Suppressor macrophage treated with lipopolysaccharide for 1 hour (primary cell): ENCODE measurements around the gene FAM110D.
A peak's percentile ranks its signal among the peaks of the same experiment; 100 is the strongest.

Experiments
- DNase-seq, 3 donors: peaks; one replicate each; pipeline ENCODE4 v3.0.0-alpha.2; 2020 to 2022

FAM110D gene

GRCh38 chr1:26189751-26190275, 30.9 kb downstream of the FAM110D start:
- DNase-seq = no peak

GRCh38 chr1:26190373-26190987, 31.6 kb downstream of the FAM110D start, which contains the start of gene CATSPER4:
Gene CATSPER4 (plus strand): TSS chr1:26190602. CDS start chr1:26190628, 26 bp downstream.
- peak; percentile 19 to 31 (median 25) for DNase-seq

- DNase-seq = no peak
These were observed 32.9 kb downstream of the FAM110D start for GRCh38 chr1:26191739-26192138.

GRCh38 chr1:26195805-26196204, 36.9 kb downstream of the FAM110D start:
- DNase-seq = no peak

GRCh38 chr1:26197301-26197700, 38.4 kb downstream of the FAM110D start:
- DNase-seq = no peak

GRCh38 chr1:26197813-26198212, 38.9 kb downstream of the FAM110D start:
- DNase-seq = no peak

GRCh38 chr1:26200413-26200812, 41.5 kb downstream of the FAM110D start:
- DNase-seq = no peak

GRCh38 chr1:26203642-26204318, 44.9 kb downstream of the FAM110D start:
- DNase-seq = peak in 2 of 3 donors; percentile 6 to 24

GRCh38 chr1:26210147-26210870, 51.4 kb downstream of the FAM110D start:
- no peak for DNase-seq

- no peak for DNase-seq
These were observed 53.8 kb downstream of the FAM110D start for GRCh38 chr1:26212726-26213125.

- DNase-seq = no peak
These were observed 54.5 kb downstream of the FAM110D start for GRCh38 chr1:26213335-26213905.
